ENCODE results near the gene AFAP1L1. TPM values are rescaled to one million over a fixed set of nuclear protein-coding genes. Genes with fewer than 3 reads are reported as not detected.

The AFAP1L1 gene
- 8.4 TPM for total RNA-seq

- DNase-seq (ENCODE audit: low spot score): peak; percentile 68
Measured at GRCh38 chr5:149271716-149272563, at the start of gene AFAP1L1. Gene AFAP1L1 (plus strand): TSS chr5:149271859. CDS start chr5:149271969, 110 bp downstream.

DNA sequence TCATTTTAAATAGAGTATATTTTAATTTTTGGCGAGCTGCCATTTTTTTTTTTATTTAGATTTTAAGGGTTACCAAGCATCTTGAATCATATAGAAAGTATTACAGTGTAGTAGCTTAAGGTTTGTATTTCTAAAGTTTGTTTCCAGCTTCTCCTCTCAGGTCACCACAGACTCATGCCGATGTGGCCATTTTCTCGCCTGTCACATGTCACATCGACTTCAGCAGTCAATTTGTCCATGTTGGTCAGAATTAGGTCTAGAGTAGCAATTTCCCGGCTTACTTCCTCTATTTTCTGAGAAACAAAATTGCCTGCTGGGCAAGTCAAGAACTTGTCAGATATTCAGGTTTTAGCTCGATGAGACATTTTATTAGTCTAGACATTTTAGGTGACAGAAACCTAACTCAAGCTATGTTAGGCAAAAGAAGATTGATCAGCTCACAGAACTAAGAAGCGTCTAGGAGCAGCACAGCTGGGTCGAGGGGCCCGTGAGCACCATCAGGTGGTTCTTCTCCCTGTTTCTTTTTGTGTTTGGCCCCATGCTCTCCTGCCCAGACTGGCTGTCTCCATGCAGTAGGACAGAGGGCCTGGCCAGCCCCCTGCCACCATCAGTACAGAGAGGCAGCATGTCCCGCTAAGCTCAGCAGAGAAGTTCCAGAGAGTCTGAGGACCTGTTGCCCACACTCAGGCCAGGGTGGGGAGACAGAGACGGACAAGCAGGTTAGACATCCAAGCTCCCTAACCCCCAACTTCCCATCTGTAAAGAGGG, 48.4 kb upstream of the AFAP1L1 start:
- DNase-seq (ENCODE audit: low spot score): no peak

GRCh38 chr5:149224282-149224681, 47.4 kb upstream of the AFAP1L1 start:
- no peak for DNase-seq (ENCODE audit: low spot score)

DNA sequence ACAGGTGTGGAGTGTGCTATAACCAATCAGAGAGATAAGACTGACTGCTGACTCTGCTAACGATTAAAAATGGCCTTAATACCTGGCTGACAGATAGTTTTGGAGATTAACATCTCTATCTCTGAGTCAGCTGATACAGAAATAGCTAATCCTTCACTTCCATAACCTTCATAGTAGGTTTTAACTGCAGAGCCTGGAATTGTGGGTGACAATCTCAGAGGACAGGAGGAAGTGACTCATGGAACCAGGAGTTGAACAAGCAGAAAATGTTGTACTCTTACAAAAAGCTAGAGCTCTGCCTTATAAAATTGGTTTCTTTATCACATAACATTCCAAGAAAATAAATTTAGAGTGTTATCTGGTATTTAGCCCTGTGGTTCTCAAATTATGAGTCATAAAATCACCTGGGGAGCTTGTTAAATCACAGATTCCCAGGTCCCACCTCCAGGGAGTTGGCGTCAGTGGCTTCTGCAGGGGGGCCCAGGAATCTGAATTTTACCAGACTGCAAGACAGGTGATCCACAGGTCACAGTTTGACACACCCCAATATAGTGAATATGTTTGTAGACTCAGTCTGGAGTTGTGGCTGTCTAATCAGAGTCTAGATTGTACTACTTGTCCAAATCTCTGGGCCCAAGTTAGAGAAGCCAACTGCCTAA, 44.4 kb upstream of the AFAP1L1 start:
- DNase-seq (ENCODE audit: low spot score): no peak

GRCh38 chr5:149228618-149229297, 42.9 kb upstream of the AFAP1L1 start:
- peak; percentile 68 for DNase-seq (ENCODE audit: low spot score)

DNA sequence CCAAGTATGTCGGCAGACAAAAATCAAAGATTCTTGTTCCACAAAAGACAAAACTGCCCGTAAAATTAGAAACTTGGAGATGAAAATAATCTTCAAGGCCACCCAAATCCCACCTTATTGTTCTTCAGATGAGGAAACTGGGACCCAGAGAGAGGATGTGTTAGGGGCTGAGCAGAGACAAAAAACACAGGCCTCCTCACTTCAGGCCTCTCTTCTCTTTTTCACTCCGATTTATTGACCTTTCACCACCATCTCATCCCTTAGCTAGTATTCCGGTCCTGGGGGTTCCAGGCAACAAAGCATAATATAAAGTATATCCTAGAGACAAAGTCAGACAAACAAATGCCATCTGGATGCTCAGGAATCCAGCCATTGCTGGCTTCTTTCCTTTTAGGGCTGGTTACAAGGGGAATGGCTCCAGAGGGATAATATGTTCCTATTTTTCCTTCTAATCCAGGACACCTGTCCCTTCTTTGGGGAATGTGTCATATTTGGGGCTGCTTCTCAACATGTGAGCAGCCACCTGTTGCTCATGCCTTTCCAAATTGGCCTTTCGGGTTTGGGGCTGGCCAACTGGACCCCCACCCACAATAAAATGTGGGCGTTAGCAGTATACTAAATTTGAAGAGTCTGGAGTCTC, 42.2 kb upstream of the AFAP1L1 start:
- DNase-seq (ENCODE audit: low spot score): no peak

DNA sequence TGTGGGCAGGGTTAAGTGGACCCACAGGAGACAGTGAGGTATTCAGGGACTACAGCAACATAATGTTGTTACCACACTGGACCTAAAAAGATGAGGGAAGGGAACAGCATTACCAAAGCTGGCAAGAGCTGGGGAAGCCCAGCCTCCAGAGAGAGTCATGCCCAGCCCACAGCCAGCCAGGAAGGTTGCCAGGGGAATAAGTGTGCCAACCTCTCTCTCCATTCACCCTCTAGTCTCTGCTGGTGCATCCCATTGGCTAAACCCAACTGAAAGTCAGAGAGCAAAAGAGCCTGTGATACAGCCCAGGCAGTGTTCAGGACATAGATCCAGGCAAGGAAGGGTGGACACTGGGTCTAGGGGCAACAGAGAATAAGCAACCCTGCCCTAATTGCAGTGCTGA, 35.8 kb upstream of the AFAP1L1 start:
- no peak for DNase-seq (ENCODE audit: low spot score)

DNA sequence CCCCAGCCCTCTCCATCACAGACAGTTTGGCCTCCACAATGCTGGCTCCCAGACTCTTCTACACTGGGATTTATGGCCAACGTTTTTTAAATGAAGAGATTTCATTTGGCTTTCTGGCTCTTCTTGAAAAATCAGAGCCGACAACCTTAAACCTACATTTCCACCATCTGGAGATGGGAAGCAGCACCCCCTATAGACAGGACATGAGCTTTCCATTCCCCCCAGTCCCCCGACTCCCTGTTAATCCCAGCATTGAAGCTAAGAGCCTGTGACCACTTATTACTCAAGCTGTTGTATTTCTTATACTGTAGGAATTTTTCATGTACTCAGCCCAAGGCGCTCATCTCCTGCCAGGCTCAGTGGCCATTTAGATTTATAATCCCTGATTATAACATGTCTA, 34.0 kb upstream of the AFAP1L1 start:
- DNase-seq (ENCODE audit: low spot score): no peak

DNA sequence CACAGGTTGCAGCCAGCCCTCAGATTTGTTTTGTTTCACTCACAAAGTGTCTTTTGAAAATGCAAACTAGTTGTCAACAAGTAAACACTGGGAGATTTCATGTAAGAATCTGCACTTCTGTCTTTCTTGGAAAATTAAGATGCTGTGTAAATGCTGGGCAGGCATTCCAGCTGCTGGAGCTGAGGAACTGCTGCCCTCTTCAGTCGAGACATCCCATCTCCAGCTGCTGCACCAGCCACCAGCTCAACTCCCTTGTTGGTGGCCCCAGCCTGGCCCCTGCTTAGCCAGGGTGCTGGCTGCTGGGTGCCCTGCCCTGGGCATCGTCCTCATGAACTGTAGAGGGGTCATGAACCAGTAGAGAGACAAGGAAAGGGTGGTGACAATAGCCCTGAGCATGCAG, 33.1 kb upstream of the AFAP1L1 start:
- no peak for DNase-seq (ENCODE audit: low spot score)

DNA sequence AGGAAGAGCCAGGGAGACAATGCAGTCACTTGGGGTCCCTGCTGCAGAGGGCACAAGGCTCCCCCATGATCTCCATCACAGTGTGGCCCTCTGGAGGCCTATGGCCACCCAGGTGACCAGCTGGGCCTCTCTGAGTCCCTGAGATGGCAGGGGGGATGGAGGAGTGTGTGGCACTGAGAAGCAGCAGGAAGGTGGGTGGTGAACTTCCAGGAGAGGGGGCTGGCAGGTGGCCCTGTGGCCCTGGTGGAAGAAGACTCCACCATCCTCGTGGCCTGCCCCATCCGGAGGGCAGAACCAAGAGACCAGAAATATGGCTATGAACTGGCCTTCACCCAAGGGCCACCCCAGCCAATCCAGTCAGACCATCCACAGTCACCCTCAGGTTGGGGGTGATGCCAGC, 31.7 kb upstream of the AFAP1L1 start:
- no peak for DNase-seq (ENCODE audit: low spot score)

DNA sequence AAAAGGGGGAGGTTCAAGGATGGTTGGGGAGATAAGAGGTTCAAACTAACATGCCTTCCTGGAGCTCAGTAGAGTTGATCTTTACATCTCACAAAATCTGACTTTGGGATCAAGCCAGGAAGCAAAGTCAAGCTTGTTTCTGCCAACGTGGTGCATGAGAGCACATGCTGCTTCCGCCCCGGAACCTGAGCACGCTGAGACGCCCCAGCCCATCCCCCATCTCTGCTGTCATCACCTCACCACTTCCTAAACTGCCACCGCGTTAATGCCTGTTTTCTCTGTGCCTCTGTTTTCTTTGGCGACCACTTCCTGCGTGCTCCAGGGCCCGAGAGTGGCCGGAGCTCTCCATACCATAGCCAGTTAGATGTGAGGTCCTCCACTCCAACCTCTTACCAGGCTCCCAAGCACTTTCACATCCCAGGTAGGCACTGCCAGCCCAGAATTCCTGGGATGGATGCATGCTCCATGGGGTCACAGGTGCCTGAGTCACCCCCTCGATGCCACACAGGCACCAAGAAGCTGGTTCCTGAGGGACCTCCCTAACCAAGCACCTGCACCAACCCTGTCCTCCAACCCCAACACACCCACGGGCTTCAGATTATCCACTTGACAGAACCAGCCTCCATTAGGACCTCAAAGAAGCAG, 31.2 kb upstream of the AFAP1L1 start:
- DNase-seq (ENCODE audit: low spot score): peak; percentile 85

DNA sequence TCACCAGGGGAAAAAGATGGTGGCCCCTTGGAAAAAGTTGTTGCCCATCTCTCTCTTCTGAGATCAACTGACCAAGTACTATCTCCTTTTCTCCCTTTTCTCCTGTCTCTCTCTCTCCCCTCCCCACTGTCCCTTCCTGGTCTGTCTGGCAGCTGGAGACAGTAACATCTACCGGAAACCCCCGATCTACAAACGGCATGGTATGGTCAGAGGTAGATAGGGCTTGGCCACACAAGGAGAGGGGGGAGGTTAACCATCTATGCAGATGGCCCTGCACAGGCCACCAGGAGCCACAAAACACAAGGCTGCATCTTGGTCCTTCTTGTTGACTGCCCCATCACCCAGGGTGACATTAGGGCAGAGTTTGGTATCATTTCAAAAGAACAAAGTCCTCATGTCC, 29.3 kb upstream of the AFAP1L1 start:
- DNase-seq (ENCODE audit: low spot score): no peak

- no peak for DNase-seq (ENCODE audit: low spot score)
Measured at GRCh38 chr5:149246906-149247305, 24.8 kb upstream of the AFAP1L1 start.

GRCh38 chr5:149247726-149248125, 23.9 kb upstream of the AFAP1L1 start:
- no peak for DNase-seq (ENCODE audit: low spot score)

- DNase-seq (ENCODE audit: low spot score): no peak
Measured at GRCh38 chr5:149251546-149251945, 20.1 kb upstream of the AFAP1L1 start.

- DNase-seq (ENCODE audit: low spot score): no peak
Measured at GRCh38 chr5:149254506-149254905, 17.2 kb upstream of the AFAP1L1 start.

- DNase-seq (ENCODE audit: low spot score): no peak
Measured at GRCh38 chr5:149256451-149256850, 15.2 kb upstream of the AFAP1L1 start.

DNA sequence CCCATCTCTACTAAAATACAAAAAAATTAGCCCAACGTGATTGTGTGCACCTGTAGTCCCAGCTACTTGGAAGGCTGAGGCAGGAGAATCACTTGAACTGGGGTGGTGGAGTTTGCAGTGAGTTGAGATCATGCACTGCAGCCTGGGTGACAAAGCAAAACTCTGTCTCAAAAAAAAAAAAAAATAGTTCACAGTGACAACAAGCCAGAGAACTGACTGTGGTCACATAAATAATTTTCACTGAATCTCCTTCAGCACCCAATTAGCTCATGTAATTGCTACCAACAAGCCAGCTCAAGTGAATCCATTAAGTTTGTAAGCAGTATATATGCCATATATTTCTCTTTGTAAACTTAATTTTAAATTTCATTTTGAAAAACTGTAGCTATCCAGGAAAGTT, 14.5 kb upstream of the AFAP1L1 start:
- DNase-seq (ENCODE audit: low spot score): no peak

DNA sequence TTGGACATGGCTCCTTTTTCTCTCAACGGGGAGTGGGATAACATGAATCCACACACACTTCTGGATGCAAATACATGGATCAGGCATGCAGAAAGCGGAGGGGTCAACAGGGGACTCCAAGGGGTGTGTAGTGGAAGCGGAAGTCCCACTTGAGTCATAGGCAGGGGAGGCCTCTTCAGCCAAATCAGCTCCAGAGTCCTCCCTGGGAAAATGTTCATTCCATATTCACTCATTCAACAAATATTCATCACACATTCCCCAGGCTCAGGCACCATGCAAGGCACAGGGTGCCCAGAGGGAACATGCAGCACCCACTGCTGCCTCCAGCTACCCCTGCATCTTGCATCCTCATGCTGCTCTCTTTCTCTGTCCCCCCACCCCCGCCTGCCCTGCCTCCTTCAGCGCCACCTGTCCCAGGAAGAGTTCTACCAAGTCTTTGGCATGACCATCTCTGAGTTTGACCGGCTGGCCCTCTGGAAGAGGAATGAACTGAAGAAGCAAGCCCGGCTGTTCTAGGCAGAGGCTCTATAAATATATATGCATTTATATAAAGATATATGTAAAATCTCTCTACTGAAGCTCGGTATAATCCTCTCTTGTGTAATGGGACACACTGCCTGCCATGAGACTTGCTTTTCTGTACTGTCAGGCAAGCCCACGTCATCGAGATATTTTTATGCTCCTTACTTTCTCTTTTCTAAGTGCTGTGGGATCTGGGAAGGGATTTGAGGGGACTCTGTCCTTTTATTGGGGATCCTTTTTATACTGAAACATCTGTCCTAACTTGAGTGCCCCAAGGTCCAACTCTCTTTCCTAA, 13.6 kb upstream of the AFAP1L1 start:
- DNase-seq (ENCODE audit: low spot score): no peak

GRCh38 chr5:149260761-149261160, 10.9 kb upstream of the AFAP1L1 start:
- DNase-seq (ENCODE audit: low spot score): no peak

All from ureter (tissue), 1 donor.